Activated gamma-delta T cell treated with anti-CD3 and anti-CD28 coated beads, Interleukin-2, amount 50 U/mL, for 16 hours (primary cell): ENCODE results near the gene KIF21A.
"Not testable (repeated sequence)": the region's sequence is repeated elsewhere in the genome, so short reads cannot be mapped to it uniquely, and the experiment has no call there.

Experiments
- DNase-seq: peaks from one replicate; pipeline ENCODE4 v3.0.0-alpha.2; 2020; ENCODE audit warnings: low read depth

KIF21A gene

DNA sequence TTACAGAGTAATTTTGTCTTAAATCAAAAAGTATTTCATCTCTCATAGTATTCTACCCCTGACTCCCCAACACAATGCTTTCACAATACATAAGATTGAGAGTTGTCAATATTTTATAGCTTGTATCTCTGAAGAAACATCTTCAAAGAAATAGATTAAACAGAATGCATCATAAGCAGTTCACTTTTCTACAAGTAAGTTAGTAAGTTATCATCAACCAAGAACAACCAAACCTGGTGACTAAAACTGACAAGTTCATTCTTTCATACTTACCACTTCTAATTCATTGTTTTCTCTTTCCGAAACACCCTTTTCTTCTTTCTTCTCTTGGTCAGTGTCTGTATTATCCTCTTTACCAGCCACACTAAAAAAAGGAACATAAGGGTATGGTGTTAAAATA lies 101.2 kb downstream of the KIF21A start:
- no peak for DNase-seq

DNA sequence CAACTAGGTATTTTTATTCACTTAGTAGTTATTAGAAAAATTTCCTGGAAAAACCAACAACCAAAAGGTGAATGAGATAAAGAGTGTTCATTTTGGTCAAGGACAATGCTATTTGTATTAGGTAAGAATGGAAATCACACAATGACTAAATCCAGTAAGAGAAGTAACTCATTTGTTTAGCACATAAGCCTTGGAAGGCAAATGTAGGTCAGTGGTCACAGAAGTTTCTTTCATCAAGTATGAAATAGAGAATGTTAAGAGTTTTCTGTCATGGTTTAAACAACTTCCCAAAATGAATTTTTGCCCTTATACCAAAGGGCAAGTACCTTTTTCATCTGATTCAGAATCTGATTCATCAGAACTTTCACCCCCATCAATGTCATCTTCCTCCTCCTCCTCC lies 101.7 kb downstream of the KIF21A start:
- no peak for DNase-seq

DNA sequence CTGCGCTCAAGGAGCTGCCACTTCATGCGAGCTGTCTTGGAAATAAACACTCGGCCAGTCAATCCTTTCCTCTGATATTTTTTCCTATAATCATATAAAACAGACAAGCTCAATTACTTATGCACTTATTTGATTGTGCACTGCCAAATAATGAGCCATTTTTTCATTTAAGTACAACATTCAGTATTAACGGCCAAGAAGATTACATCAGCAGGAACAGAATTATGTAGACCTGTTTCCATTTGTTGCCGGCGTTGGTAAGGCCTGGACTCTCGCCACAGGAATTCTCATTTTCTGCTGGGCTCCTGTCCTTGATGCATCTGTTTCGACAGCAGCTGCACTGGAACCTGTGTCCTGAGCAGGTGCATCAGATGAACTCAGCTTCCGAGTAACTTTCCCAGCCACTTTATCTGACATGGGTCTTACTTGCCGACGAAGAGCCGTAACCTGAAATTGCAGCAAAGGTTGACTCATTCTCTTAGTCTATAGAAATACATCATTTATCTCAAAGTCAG lies 110.2 kb downstream of the KIF21A start:
- no peak for DNase-seq

DNA sequence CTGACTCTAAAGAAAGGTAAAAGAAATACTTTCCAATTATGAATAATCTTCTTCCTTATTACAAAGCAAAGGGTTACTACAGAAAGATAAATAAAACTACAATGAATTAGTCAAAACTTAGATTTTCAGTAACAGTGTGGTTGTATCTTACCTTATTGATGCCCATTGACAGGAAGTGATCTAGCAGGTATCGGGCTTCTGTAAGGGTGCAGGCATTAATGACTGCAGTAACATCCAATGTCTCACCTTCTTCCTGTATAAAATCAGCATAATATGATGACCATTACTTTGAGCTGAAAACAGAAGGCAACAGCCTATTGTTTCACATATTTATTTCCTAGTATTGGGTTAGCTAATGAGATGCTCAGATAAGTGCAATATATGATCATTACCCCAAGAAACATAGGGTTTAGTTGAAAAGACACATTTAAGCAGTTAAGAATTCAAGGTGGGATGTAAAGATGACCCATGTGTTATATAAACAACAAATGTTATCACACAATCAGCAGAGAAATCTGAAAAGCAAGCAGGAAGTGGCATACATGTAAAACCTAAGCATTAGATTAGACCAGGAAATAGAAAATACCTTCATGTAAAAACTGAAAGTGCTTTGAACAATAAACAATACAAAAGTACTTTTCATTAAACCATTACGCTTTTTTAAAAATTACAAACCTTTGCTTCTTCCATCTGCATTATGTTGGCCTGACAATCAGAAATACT lies 111.2 kb downstream of the KIF21A start:
- DNase-seq: no peak

DNA sequence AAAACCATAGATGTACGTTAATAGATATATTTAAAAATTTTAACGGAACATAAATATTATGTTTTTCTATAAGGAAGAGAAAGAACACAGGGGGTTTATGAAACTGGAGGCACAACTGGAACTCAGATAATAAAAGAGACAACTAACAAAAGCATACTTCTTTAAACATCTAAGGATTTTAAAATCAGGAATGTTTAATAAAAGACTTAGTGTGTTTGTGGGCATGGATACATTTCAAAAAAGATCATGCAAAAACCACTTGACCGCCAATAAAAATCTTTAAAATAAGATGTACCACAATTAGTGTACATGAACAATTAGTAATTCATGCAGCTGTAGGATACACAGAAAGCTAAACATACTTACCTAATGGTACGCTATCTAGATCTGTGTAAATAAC lies 113.0 kb downstream of the KIF21A start:
- no peak for DNase-seq

DNA sequence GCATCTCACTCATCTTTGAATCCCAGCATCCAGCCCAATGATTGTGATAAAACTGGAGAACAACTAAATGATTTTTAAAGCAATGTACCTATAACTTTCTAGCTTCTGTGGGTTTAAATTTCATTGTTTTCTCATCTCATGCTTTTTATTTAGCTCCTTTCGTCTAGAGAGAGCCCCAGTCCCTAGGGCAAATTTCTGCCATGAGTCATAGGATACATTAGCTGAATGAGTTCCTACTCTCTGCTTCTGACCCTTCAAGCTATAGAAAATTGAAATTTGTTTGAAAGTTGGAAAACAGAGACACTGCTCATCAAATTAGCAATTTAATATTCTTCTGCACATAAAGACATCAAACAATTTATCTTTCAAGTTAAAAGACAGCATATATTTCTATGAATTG lies 113.9 kb downstream of the KIF21A start:
- no peak for DNase-seq

DNA sequence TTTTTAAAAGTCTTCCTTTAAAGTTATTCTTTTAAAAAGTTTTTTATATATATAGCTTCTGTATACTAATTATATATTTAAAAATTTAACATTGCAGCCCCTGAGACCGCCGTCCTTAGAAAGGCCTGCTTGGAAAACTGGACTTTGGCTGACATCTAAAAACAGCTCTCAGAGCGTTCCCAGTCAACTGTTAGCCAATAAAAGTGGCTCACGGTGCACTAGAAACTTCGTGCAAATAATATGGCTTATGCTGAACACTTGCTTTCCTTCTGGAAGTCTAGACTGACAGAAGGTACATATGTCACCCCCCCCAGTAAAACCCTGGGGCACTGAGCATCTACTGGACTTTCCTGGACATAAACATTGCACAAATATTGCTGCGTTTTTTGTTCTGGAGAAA lies 115.0 kb downstream of the KIF21A start:
- no peak for DNase-seq

DNA sequence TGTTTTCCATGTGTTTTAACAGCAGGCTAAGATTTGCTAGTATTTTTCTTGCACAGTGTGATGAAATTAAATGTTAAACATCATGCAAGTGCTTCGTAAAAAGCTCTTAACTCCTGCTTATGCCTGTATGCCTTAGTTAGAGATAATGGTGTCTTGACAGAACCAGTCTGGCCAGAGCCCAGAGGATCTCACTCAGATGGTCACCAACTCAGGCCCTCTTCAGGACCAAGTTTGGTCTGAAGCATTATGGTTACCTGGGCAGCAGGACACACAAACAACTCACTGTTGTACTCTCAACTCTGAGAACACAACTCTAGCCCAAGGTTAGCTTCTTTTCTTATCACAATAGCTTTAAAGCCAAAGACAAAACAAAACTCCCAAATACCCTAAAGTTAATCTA lies 115.4 kb downstream of the KIF21A start:
- DNase-seq: no peak

DNA sequence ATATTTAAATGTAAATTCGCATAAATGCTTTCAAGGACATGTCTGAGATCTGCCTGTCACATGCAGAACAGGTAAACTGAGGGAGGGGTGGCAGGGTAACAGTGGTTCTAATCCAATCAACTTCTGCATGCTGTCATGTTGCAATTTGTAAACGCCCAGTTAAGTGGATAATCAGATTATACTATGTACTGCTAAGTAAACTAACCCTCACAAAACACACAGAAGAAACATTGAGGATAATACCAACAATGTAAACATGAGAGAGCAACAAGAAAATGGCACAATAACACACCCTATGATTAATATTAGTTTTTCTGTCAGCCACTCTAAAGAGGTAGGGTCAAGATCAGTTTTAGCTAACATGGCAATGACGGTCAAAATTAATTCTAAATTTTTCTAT lies 123.7 kb downstream of the KIF21A start:
- DNase-seq: no peak

DNA sequence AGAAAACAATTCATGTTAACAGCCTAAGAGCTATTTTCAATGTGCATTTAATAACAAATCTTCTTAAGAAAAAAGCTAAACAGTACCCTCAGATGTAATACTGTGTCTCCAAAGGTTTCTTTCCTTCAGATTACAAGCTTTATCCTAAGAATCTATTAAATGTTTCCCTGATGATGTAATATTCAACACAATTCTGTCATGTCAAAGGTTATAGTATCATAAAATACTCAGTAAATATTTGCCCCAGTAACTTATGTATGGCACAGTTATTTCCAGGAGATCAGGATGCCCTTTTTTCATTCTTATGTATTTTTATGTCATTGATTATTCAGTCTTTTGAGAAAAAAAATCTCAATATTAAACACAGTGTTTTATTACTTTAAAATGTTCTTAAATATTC lies 128.4 kb downstream of the KIF21A start:
- DNase-seq: no peak

DNA sequence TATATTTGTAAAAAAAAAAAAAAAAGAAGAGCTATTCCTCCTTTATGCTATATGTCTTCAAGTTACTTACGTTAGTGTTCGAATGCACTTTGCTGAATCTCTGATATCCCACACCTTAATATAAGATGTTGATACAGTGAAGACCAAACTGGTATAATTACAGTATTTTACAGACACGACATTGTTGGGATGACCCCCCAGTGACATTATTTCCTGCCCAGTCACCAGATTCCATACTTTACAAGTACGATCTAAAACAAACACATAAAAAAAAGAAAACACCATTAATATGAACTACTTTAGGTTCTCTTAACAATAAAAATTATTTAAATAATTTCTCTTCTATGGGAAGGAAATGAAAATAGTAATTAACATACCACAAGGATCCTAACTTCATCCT lies 133.4 kb downstream of the KIF21A start:
- no peak for DNase-seq

DNA sequence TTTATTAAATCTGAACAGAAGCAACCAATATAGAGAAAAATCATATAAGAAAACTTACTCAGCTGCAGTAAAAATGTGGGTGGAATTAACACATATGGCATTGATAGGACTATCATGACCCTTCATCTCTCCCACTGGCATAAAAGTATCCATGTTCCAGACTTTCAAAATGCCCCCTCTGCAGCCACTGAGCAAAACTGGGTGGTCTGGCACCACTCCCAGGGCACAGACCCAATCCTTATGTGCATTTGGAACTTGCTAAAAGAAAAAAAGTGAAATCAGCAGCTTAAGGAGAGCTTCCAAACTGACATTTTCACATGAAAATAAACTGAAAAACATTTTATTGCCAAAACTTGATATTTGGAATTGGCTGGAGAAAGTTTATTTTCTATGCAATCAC lies 141.5 kb downstream of the KIF21A start:
- DNase-seq: no peak

DNA sequence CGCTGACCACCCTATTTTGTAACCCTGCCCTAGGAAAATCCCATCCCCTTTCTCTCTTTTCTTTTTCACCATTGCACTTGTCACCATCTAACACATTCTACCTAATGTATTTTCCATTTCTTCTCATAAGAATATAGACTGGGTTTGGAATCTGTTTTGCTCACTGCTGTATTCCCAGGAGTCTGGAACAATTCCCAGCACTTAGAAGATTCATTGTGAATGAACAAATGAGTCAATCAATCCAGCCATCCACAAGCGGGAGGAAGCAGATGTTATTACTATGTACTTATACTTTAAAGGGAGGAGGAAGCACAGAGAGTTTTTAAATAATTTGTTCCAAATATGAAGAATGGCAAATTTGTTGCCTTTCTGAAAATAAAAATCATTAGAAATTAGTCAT lies 142.1 kb downstream of the KIF21A start:
- no peak for DNase-seq

DNA sequence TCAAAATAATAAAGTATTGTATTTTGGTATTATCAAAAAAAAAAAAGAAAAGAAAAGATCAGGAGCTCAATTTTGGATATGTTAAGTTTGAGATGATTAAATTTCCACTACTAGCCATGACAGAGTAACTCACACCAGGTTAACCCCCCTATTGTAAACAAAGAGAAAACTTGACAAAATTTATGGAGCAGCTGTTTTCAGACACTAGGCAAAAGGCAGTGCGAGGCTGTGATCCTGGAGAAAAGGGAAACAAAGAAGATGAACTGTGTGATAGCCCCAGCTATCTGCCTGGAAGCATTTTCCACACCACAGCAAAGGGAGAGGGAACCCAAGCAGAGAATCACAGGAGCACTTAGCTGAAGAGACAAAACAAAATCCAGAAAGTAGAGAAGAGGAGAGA lies 145.0 kb downstream of the KIF21A start:
- no peak for DNase-seq

DNA sequence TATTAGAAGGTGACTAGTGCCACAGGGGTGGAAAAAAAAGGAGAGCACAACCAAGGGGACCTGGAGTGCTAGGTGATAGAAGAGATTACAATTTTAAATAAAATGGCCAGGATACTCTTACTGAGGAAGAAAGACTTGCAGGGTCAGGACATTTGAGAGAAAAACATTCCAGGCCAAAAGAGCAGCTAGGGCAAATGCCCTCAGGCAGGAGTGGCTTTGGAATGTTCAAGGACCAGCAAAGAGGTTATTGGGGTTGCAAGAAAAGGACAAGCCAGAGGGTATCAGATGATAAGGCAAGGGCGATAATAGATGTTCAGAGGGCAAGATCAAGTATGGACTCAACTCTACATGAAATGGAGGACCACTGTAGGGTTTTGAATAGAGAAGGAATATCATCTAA lies 146.4 kb downstream of the KIF21A start:
- no peak for DNase-seq

DNA sequence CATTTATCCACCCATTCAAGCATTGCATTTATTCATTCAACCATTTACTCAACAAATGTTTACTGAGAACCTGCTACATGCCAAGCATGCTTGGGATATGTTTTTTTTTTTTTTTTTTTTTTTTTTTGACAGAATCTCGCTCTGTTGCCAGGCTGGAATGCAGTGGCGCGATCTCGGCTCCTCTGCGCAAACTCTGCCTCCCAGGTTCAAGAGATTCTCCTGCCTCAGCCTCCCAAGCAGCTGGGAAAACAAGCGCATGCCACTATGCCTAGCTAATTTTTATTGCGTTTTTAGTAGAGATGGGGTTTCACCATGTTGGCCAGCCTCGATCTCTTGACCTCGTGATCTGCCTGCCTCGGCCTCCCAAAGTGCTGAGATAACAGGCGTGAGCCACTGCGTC lies 147.3 kb downstream of the KIF21A start:
- not testable (repeated sequence) for DNase-seq

DNA sequence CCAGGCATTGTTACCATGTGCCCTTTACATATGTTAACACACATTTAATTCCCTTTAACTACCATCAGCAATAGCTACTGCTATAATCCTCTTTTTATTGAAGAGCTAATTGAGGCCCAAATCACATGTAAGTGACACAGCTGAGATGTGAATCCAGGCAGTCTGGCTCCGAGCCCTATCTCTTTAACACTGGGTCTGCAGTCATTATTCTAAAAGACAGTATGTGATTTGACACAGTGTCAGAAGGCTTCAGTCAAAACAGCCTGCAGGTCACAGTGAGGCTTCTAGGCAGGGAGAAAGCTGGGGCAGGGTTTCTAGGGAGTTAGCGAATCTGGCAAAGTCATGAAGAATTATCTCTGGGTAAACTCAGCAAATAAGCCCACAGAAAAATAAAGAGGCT lies 148.2 kb downstream of the KIF21A start:
- no peak for DNase-seq

DNA sequence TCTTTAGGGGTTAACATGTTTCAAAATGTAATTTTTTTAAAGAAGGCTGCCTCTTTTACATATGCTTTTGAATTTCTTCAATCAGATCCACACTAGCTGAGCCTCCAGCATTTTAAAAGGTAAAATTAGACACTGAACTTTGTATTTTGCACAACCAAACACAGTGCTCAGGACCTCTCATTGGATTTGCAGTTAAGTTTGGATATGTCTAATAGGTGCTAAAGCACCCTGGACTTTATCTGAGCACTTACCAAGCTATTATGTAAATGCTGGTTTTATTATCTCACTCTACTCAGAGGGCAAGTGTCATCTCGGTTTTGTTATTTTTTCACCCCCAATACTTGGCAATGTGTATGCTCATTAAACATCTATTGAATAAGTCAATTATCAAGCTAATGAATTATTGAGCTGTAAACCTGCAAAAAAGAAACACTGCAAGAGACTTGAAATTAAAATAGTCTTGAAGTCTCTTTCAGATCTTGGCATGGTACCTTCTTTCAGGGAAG lies 150.7 kb downstream of the KIF21A start:
- no peak for DNase-seq

DNA sequence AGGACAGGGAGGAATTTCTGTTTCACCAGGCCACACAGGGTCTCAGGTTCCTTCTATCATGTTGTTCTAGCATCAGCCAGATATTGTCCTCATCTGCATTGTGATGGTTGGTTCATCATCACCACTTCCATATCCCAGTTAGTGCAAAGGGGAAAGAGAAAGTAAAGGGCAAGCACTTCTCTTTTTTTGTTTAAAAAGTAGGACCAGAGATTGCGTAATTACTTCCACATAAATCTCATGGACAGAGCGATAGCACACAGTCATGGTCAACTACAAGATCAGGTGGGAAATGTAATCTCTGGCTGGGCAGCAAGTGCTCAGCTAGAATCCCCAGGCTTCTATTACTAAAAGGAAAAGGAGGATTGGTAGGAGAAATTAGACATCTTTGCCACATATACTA lies 155.1 kb downstream of the KIF21A start:
- no peak for DNase-seq

DNA sequence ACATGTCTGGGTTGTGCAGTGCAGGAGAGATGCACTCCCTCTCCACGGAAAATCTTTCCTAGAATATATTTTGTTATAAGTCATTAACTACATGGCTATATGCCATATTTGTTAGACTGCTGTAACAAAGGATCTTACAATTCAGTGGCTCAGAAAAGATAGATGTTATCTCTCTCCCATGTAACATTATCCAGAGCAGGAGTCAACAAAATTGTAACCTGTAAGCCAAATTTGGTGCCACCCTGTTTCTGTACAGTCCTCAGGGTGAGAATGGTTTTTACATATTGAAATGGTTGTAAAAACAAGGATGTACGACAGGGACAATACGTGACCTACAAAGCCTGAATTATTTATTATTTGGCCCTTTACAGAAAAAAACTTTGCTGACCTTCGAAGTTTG lies 155.5 kb downstream of the KIF21A start:
- DNase-seq: no peak

DNA sequence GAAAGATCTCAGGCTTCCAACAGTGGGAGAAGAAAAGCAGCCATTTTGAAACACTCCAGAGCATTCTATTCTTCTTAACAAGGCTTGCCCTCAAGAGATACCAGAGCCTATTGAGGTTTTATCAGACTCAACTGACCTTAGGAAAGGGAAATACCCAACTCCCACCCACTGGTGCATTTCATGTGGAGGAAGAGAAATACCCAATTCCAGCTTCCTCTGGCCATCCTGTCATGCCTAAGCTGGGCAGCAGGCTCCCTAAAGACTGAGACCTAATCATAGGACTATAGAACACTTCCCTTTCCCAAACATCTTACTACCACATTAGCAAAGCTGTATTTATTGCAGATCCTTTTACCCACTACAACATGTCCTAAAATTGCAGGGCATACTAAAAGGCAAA lies 164.5 kb downstream of the KIF21A start:
- DNase-seq: no peak

DNA sequence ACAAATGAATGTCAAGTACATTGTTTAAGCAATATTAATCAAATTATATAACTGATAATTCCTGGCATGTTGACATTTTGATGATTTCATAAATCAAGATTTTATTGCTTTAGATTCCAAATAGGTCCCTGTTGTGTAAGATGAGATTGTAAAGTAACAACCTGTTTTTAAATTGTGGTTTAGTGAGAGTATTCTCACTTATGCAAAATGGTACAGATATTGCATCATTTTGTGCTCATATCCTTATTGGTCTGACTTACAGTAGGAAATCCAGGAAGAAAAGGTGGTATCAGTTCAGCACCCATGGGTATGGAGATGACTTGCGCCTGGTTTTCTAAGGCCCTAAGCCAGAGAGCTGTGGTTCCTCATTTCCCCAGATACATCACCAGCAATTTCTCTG lies 165.5 kb downstream of the KIF21A start:
- no peak for DNase-seq

DNA sequence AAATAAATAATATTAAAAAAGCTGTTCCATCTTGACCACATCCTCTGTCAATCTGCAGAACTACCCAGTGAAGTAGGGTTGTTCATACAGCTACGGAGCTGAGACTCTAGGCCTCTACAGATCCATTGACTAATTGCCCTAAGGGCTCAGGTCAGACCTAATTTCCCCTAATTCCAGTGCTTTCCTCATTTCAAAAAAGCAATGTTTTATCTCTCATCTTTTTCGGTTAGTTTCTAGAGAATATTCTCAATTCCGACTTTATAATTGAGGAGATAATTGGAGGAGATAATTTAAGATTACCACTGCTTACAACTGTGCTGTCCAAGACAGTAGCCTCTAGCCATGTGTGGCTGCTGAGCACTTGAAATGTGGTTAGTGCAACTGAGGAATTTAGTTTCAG lies 167.1 kb downstream of the KIF21A start:
- DNase-seq: no peak
